GM23338 (cell line): Measurements from ENCODE around the gene CPSF4L. TPM values are rescaled to one million over a fixed set of nuclear protein-coding genes. Genes with fewer than 3 reads are reported as not detected.

Source experiments
- ATAC-seq: fragments of 200-7000 bp; cut with Tn5 transposase; 3 replicates; pipeline ENCODE4 v1.9.1; 2020
- DNase-seq: peaks from one replicate; pipeline ENCODE4 v3.0.0-alpha.2; 2015; ENCODE audit warnings: low spot score
- H2AFZ ChIP-seq: fragments of 200-600 bp; sonication (generic); 2 replicates; pipeline ENCODE4 v1.8.0; 2016; ENCODE audit warnings: antibody characterized with exemption, mild to moderate bottlenecking, moderate library complexity
- H3F3A ChIP-seq: fragments of 200-600 bp; sonication (generic); replicated peaks from 2 replicates; pipeline ENCODE4 v1.8.0; 2017; ENCODE audit warnings: antibody characterized with exemption, mixed run types, low read depth
- H3K27ac ChIP-seq: fragments of 200-600 bp; sonication (generic); 2 replicates; pipeline ENCODE4 v1.6.1; 2016; ENCODE audit warnings: low read depth
- H3K27me3 ChIP-seq: fragments of 200-600 bp; sonication (generic); 2 replicates; pipeline ENCODE4 v1.8.0; 2016; ENCODE audit warnings: mild to moderate bottlenecking, mixed run types, moderate library complexity; ENCODE audit not compliant: insufficient read depth
- H3K36me3 ChIP-seq: fragments of 200-600 bp; sonication (generic); 2 replicates; pipeline ENCODE4 v1.8.0; 2016; ENCODE audit warnings: mild to moderate bottlenecking; ENCODE audit not compliant: insufficient read depth
- H3K4me1 ChIP-seq: fragments of 200-600 bp; sonication (generic); 2 replicates; pipeline ENCODE4 v1.8.0; 2016; ENCODE audit warnings: mild to moderate bottlenecking, moderate library complexity; ENCODE audit not compliant: insufficient read depth
- H3K4me2 ChIP-seq: fragments of 200-600 bp; sonication (generic); 2 replicates; pipeline ENCODE4 v1.7.1; 2017; ENCODE audit warnings: mixed run types
- H3K4me3 ChIP-seq: fragments of 200-600 bp; sonication (generic); 2 replicates; pipeline ENCODE4 v1.6.1; 2016; ENCODE audit warnings: mixed run types
- H3K79me2 ChIP-seq: fragments of 200-600 bp; sonication (generic); replicated peaks from 2 replicates; pipeline ENCODE4 v1.8.0; 2017; ENCODE audit warnings: mild to moderate bottlenecking; ENCODE audit not compliant: insufficient read depth
- H3K9me2 ChIP-seq: fragments of 200-600 bp; sonication (generic); 2 replicates; pipeline ENCODE4 v1.8.0; 2017; ENCODE audit not compliant: insufficient read depth
- H4K20me1 ChIP-seq: fragments of 200-600 bp; sonication (generic); replicated peaks from 2 replicates; pipeline ENCODE4 v1.8.0; 2017; ENCODE audit warnings: mild to moderate bottlenecking; ENCODE audit not compliant: insufficient read depth
- H3K27ac Mint-ChIP-seq: 2 replicates; pipeline ENCODE4 v1.8.0; 2020; ENCODE audit warnings: inconsistent platforms, mild to moderate bottlenecking, moderate library complexity, mixed read lengths
- H3K27me3 Mint-ChIP-seq: 3 replicates; pipeline ENCODE4 v1.8.0; 2022; ENCODE audit warnings: low read depth, mild to moderate bottlenecking, moderate library complexity, mixed read lengths, inconsistent platforms; ENCODE audit not compliant: insufficient read depth, poor library complexity
- H3K36me3 Mint-ChIP-seq: 3 replicates; pipeline ENCODE4 v1.8.0; 2021; ENCODE audit warnings: low read depth, mild to moderate bottlenecking, inconsistent platforms, moderate library complexity, mixed read lengths
- H3K4me1 Mint-ChIP-seq: 3 replicates; pipeline ENCODE4 v1.8.0; 2020; ENCODE audit warnings: mild to moderate bottlenecking, inconsistent platforms, mixed read lengths
- H3K4me3 Mint-ChIP-seq: 3 replicates; pipeline ENCODE4 v1.8.0; 2021; ENCODE audit warnings: moderate library complexity, mild to moderate bottlenecking, inconsistent platforms, mixed read lengths
- H3K9me3 Mint-ChIP-seq: 3 replicates; pipeline ENCODE4 v1.8.0; 2020; ENCODE audit warnings: moderate library complexity, mild to moderate bottlenecking, inconsistent platforms, mixed read lengths
- CREB1 ChIP-seq: fragments of 250-450 bp; sonication (Bioruptor Pico); IDR thresholded peaks from 2 replicates; pipeline ENCODE4 v1.5.0; 2020; ENCODE audit warnings: low read depth, mild to moderate bottlenecking, moderate library complexity
- EZH2 ChIP-seq: fragments of 200-600 bp; sonication (generic); IDR thresholded peaks from one replicate; pipeline ENCODE4 v1.8.0; 2017; ENCODE audit warnings: antibody characterized with exemption, mild to moderate bottlenecking, low read depth; ENCODE audit not compliant: unreplicated experiment
- EZH2phosphoT487 ChIP-seq: fragments of 200-600 bp; sonication (generic); IDR thresholded peaks from one replicate; pipeline ENCODE4 v1.8.1; 2018; ENCODE audit warnings: antibody characterized with exemption; ENCODE audit not compliant: unreplicated experiment
- JUNB ChIP-seq: IDR thresholded peaks from one replicate; pipeline ENCODE4 v1.6.1; 2016; ENCODE audit warnings: antibody characterized with exemption; ENCODE audit not compliant: unreplicated experiment
- POLR2AphosphoS5 ChIP-seq: IDR thresholded peaks from 2 replicates; pipeline ENCODE4 v1.6.1; 2016; ENCODE audit warnings: antibody characterized with exemption, low read depth
- STAT1 ChIP-seq: IDR thresholded peaks from one replicate; pipeline ENCODE4 v1.6.1; 2016; ENCODE audit warnings: antibody characterized with exemption; ENCODE audit not compliant: unreplicated experiment
- ZNF114 ChIP-seq: fragments of 250-450 bp; sonication (Bioruptor Pico); IDR thresholded peaks from 2 replicates; pipeline ENCODE4 v1.5.0; 2020; ENCODE audit warnings: mild to moderate bottlenecking, moderate library complexity
- ZNF331 ChIP-seq: fragments of 250-450 bp; sonication (Bioruptor Pico); IDR thresholded peaks from 2 replicates; pipeline ENCODE4 v1.5.0; 2020; ENCODE audit warnings: low read depth, mild to moderate bottlenecking, moderate library complexity
- polyA plus RNA-seq: library from polyadenylated mRNA; unstranded; fragments of >200 nt; fragmentation: Nextera tagmentation; extraction: Ambion mirVana; gene quantifications from 2 replicates; pipeline ENCODE4 v1.2.1, GENCODE V29; 2016
- total RNA-seq: library from RNA; depleted of rRNA; stranded (reverse); fragments of >200 nt; shearing (Covaris generic); gene quantifications from 2 replicates; pipeline ENCODE4 v1.2.3, GENCODE V29; 2014
- TF ChIP-seq, protein P1 (sequence below): IDR thresholded peaks from 2 replicates; pipeline ENCODE4 v1.6.1; 2016; ENCODE audit warnings: antibody characterized with exemption
- TF ChIP-seq, protein P2 (sequence below): fragments of 250-450 bp; sonication (Bioruptor Pico); IDR thresholded peaks from 2 replicates; pipeline ENCODE4 v1.5.0; 2020; ENCODE audit warnings: mild to moderate bottlenecking, moderate library complexity
- TF ChIP-seq, protein P3 (sequence below): IDR thresholded peaks from one replicate; pipeline ENCODE4 v1.6.1; 2018; ENCODE audit warnings: antibody characterized with exemption; ENCODE audit not compliant: unreplicated experiment

CPSF4L gene
- total and polyA plus RNA-seq, 2 experiments from 2014 or later, result not detected

DNA sequence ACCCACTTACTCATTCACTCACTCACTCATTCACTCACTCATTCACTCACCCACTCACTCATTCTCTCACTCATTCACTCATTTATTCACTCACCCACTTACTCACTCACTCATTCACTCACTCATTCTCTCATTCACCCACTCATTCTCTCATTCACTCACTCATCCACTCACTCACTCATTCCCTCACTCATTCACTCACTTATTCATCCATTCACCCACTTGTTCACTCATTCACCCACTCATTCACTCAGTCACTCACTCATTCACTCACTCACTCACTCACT is 7.6 kb upstream of the CPSF4L start:
- peaks cover 20% of the 10 kb centered on the region for H3K27me3 Mint-ChIP-seq
- DNase-seq (no peak), ATAC-seq (no peak)
- Histone ChIP-seq H3K27ac (no peak overlapping the region), H3K9me2 (no peaks in the 10 kb centered on the region; the same call in 1 of the 2 replicates), H3K4me3 (no peak overlapping the region), H3K27me3 (no peaks in the 10 kb centered on the region), H4K20me1 (no peaks in the 10 kb centered on the region), H3F3A (no peaks in the 10 kb centered on the region), H3K79me2 (no peaks in the 10 kb centered on the region), H3K36me3 (no peaks in the 10 kb centered on the region), H3K4me2 (no peak overlapping the region), H3K4me1 (0 out of 2 replicates have a peak, but pooled peaks cover 3% of the 10 kb centered on the region), H2AFZ (no peak overlapping the region)
- H3K9me3 Mint-ChIP-seq, result no peaks in the 10 kb centered on the region
- peaks cover under 1% of the 10 kb centered on the region; the same call in 1 of the 3 replicates for H3K4me1 Mint-ChIP-seq
- H3K27ac Mint-ChIP-seq, result no peak overlapping the region
- TF ChIP-seq EZH2phosphoT487 (no peak), CREB1 (CRISPR knock-in tag) (no peak)
- no peaks in the 10 kb centered on the region for H3K36me3 Mint-ChIP-seq
- no peak overlapping the region for H3K4me3 Mint-ChIP-seq

DNA sequence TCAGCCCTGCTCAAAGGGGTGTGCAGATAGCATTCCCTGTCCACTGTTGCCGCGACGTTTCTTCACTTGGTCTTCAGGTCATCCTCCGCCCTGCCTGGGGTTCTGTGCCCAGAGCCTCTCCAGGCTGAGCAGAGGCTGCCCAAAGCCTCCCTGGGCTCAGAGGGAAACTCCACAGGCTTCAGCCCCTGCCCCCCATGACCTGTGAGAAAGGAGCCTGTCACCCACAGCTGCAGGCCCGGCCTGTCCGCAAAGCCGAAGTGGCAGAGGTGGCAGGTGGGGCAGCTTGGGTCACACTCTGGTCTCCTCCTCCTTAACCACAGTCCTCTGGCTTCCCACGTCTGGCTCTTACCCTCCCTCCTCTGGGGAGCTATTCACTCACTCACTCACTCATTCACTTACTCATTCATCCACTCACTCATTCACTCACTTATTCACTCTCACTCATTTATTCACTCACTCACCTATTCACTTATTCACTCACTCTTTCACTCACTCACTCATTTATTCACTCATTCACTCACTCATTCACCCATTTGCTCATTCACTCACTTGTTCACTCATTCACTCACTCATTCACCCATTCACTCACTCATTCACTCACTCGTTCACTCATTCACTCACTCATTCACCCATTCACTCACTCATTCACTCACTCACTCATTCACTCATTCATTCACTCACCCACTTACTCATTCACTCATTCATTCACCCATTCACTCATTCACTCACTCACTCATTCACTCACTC is 7.1 kb upstream of the CPSF4L start:
- no peak overlapping the region for H3K27ac ChIP-seq
- Mint-ChIP-seq H3K9me3 (no peaks in the 10 kb centered on the region), H3K27me3 (peaks cover 21% of the 10 kb centered on the region), H3K4me3 (no peak overlapping the region), H3K36me3 (no peaks in the 10 kb centered on the region), H3K4me1 (no peaks in the 10 kb centered on the region), H3K27ac (no peak overlapping the region)
- H3K4me2 ChIP-seq, result no peak overlapping the region
- no peak for ATAC-seq
- no peak overlapping the region for H3K4me3 ChIP-seq
- H3K4me1 ChIP-seq, result no peaks in the 10 kb centered on the region
- H4K20me1 ChIP-seq, result no peaks in the 10 kb centered on the region
- H3K27me3 ChIP-seq, result no peaks in the 10 kb centered on the region
- no peaks in the 10 kb centered on the region for H3K79me2 ChIP-seq
- H2AFZ ChIP-seq, result no peak overlapping the region
- H3F3A ChIP-seq, result no peaks in the 10 kb centered on the region
- no peak for DNase-seq
- H3K36me3 ChIP-seq, result no peaks in the 10 kb centered on the region
- H3K9me2 ChIP-seq, result no peaks in the 10 kb centered on the region; the same call in 1 of the 2 replicates
- TF ChIP-seq, protein P1, sequence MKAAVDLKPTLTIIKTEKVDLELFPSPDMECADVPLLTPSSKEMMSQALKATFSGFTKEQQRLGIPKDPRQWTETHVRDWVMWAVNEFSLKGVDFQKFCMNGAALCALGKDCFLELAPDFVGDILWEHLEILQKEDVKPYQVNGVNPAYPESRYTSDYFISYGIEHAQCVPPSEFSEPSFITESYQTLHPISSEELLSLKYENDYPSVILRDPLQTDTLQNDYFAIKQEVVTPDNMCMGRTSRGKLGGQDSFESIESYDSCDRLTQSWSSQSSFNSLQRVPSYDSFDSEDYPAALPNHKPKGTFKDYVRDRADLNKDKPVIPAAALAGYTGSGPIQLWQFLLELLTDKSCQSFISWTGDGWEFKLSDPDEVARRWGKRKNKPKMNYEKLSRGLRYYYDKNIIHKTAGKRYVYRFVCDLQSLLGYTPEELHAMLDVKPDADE, result no peak
- no peak for TF ChIP-seq ZNF331 (CRISPR knock-in tag)
- no peak for TF ChIP-seq ZNF114 (CRISPR knock-in tag)
- TF ChIP-seq CREB1 (CRISPR knock-in tag), result no peak
- TF ChIP-seq, protein P2, sequence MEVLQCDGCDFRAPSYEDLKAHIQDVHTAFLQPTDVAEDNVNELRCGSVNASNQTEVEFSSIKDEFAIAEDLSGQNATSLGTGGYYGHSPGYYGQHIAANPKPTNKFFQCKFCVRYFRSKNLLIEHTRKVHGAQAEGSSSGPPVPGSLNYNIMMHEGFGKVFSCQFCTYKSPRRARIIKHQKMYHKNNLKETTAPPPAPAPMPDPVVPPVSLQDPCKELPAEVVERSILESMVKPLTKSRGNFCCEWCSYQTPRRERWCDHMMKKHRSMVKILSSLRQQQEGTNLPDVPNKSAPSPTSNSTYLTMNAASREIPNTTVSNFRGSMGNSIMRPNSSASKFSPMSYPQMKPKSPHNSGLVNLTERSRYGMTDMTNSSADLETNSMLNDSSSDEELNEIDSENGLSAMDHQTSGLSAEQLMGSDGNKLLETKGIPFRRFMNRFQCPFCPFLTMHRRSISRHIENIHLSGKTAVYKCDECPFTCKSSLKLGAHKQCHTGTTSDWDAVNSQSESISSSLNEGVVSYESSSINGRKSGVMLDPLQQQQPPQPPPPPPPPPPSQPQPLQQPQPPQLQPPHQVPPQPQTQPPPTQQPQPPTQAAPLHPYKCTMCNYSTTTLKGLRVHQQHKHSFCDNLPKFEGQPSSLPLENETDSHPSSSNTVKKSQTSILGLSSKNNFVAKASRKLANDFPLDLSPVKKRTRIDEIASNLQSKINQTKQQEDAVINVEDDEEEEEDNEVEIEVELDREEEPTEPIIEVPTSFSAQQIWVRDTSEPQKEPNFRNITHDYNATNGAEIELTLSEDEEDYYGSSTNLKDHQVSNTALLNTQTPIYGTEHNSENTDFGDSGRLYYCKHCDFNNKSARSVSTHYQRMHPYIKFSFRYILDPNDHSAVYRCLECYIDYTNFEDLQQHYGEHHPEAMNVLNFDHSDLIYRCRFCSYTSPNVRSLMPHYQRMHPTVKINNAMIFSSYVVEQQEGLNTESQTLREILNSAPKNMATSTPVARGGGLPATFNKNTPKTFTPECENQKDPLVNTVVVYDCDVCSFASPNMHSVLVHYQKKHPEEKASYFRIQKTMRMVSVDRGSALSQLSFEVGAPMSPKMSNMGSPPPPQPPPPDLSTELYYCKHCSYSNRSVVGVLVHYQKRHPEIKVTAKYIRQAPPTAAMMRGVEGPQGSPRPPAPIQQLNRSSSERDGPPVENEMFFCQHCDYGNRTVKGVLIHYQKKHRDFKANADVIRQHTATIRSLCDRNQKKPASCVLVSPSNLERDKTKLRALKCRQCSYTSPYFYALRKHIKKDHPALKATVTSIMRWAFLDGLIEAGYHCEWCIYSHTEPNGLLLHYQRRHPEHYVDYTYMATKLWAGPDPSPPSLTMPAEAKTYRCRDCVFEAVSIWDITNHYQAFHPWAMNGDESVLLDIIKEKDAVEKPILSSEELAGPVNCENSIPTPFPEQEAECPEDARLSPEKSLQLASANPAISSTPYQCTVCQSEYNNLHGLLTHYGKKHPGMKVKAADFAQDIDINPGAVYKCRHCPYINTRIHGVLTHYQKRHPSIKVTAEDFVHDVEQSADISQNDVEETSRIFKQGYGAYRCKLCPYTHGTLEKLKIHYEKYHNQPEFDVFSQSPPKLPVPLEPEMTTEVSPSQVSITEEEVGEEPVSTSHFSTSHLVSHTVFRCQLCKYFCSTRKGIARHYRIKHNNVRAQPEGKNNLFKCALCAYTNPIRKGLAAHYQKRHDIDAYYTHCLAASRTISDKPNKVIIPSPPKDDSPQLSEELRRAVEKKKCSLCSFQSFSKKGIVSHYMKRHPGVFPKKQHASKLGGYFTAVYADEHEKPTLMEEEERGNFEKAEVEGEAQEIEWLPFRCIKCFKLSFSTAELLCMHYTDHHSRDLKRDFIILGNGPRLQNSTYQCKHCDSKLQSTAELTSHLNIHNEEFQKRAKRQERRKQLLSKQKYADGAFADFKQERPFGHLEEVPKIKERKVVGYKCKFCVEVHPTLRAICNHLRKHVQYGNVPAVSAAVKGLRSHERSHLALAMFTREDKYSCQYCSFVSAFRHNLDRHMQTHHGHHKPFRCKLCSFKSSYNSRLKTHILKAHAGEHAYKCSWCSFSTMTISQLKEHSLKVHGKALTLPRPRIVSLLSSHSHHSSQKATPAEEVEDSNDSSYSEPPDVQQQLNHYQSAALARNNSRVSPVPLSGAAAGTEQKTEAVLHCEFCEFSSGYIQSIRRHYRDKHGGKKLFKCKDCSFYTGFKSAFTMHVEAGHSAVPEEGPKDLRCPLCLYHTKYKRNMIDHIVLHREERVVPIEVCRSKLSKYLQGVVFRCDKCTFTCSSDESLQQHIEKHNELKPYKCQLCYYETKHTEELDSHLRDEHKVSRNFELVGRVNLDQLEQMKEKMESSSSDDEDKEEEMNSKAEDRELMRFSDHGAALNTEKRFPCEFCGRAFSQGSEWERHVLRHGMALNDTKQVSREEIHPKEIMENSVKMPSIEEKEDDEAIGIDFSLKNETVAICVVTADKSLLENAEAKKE (CRISPR knock-in tag), result no peak
- no peak for TF ChIP-seq POLR2AphosphoS5
- no peak for TF ChIP-seq STAT1
- TF ChIP-seq JUNB, result no peak
- no peak for TF ChIP-seq EZH2phosphoT487
- TF ChIP-seq, protein P3, sequence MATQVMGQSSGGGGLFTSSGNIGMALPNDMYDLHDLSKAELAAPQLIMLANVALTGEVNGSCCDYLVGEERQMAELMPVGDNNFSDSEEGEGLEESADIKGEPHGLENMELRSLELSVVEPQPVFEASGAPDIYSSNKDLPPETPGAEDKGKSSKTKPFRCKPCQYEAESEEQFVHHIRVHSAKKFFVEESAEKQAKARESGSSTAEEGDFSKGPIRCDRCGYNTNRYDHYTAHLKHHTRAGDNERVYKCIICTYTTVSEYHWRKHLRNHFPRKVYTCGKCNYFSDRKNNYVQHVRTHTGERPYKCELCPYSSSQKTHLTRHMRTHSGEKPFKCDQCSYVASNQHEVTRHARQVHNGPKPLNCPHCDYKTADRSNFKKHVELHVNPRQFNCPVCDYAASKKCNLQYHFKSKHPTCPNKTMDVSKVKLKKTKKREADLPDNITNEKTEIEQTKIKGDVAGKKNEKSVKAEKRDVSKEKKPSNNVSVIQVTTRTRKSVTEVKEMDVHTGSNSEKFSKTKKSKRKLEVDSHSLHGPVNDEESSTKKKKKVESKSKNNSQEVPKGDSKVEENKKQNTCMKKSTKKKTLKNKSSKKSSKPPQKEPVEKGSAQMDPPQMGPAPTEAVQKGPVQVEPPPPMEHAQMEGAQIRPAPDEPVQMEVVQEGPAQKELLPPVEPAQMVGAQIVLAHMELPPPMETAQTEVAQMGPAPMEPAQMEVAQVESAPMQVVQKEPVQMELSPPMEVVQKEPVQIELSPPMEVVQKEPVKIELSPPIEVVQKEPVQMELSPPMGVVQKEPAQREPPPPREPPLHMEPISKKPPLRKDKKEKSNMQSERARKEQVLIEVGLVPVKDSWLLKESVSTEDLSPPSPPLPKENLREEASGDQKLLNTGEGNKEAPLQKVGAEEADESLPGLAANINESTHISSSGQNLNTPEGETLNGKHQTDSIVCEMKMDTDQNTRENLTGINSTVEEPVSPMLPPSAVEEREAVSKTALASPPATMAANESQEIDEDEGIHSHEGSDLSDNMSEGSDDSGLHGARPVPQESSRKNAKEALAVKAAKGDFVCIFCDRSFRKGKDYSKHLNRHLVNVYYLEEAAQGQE, result no peak
- no peak for TF ChIP-seq EZH2
